ENCODE measurements around the gene HEMGN.

- TF ChIP-seq EZH2phosphoT487 (IDR thresholded peaks at IDR 0.05; ENCODE audit: low read length) (no peak), CTCF (IDR thresholded peaks at IDR 0.05; ENCODE audit: low read length) (no peak), EZH2 (optimal IDR thresholded peaks at IDR 0.05; ENCODE audit: low read depth, low read length) (no peak)
These were observed 43.2 kb upstream of the HEMGN start for GRCh38 chr9:97980918-97981845.
